Urothelium cell line (cell line): ENCODE measurements around the gene FCN1.

ENCODE experiments used
- DNase-seq: peaks from one replicate; pipeline ENCODE4 v3.0.0; 2011; ENCODE audit warnings: low spot score, mixed read lengths
- FAIRE-seq: peaks from 2 replicates; lab custom pipeline; 2011; peaks lifted over from hg19 to GRCh38; lab: Jason Lieb, UNC

Gene FCN1

GRCh38 chr9:134937566-134938345, 20.0 kb upstream of the FCN1 start:
- DNase-seq: no peak
- FAIRE-seq: no peak

GRCh38 chr9:134937164-134937555, 19.4 kb upstream of the FCN1 start:
- DNase-seq (no peak), FAIRE-seq (no peak)

- DNase-seq: no peak
- no peak for FAIRE-seq
Measured at GRCh38 chr9:134936346-134937163, 18.8 kb upstream of the FCN1 start.

- DNase-seq: no peak
- no peak for FAIRE-seq
Measured at GRCh38 chr9:134935701-134936345, 18.1 kb upstream of the FCN1 start.

GRCh38 chr9:134935056-134935640, 17.4 kb upstream of the FCN1 start:
- FAIRE-seq (no peak), DNase-seq (no peak)

GRCh38 chr9:134933076-134933659, 15.5 kb upstream of the FCN1 start:
- DNase-seq: no peak
- no peak for FAIRE-seq

GRCh38 chr9:134932606-134933005, 14.9 kb upstream of the FCN1 start:
- FAIRE-seq (no peak), DNase-seq (no peak)

GRCh38 chr9:134932171-134932570, 14.5 kb upstream of the FCN1 start:
- no peak for FAIRE-seq

GRCh38 chr9:134930398-134930797, 12.7 kb upstream of the FCN1 start:
- DNase-seq: no peak
- FAIRE-seq: no peak

More at GRCh38 chr9:134932171-134932570, 14.5 kb upstream of the FCN1 start:
- DNase-seq: no peak

- FAIRE-seq (no peak), DNase-seq (no peak)
Measured at GRCh38 chr9:134929193-134930158, 11.8 kb upstream of the FCN1 start.

- FAIRE-seq (no peak), DNase-seq (no peak)
Measured at GRCh38 chr9:134928436-134929192, 10.9 kb upstream of the FCN1 start.

GRCh38 chr9:134925011-134925511, 7.3 kb upstream of the FCN1 start:
- DNase-seq (no peak), FAIRE-seq (no peak)

GRCh38 chr9:134923466-134923865, 5.8 kb upstream of the FCN1 start:
- FAIRE-seq: no peak
- DNase-seq: no peak

- DNase-seq (no peak), FAIRE-seq (no peak)
Measured at GRCh38 chr9:134922932-134923240, 5.2 kb upstream of the FCN1 start.

- DNase-seq: no peak
- FAIRE-seq: no peak
Measured at GRCh38 chr9:134922066-134922931, 4.6 kb upstream of the FCN1 start.

GRCh38 chr9:134919303-134919702, 1.6 kb upstream of the FCN1 start:
- FAIRE-seq (no peak), DNase-seq (no peak)

- FAIRE-seq: no peak
- DNase-seq: no peak
Measured at GRCh38 chr9:134918646-134919045, 934 bp upstream of the FCN1 start.

GRCh38 chr9:134916161-134916665, 1.5 kb downstream of the FCN1 start:
- DNase-seq (no peak), FAIRE-seq (no peak)
